ENCODE measurements around the gene ATG16L1. TPM values are rescaled to one million over a fixed set of nuclear protein-coding genes. Genes with fewer than 3 reads are reported as not detected.

Gene ATG16L1
- total RNA-seq, 4 donors from 2014 or later = 46.4 to 125 (median 58.4) TPM

DNA sequence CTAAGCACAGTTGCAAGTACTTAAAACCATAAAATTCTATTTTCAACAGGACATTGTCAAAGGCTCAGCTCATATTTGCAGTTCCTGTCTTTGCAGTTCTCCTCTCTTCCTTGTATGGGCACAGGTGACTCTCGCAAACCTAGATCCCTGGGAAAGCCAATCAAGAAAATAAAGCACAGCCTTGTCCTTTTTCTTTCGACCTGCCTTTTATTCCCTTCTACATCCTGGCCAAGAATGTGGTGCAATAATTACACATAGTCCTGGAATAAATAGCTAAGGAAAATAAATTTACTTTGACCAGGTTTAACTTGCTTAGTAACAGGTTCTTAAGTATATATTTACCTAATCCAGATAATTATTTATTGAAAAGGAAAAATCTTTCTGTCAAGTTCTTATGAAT, 20.2 kb downstream of the ATG16L1 start:
- Histone ChIP-seq H3K9me3 (no peaks in the 10 kb centered on the region), H3K4me1 (no peaks in the 10 kb centered on the region), H3K36me3 (peaks cover 0 to 98% (median 0%) of the 10 kb centered on the region in 3 donors), H3K4me3 (no peak overlapping the region), H3K27ac (peak overlapping the region in 2 of 4 donors; percentile 60 to 79), H3K27me3 (no peaks in the 10 kb centered on the region)
- no peak for DNase-seq
- TF ChIP-seq CTCF (IDR thresholded peaks at IDR 0.05) (no peak), POLR2A (IDR thresholded peaks at IDR 0.05) (no peak)

GRCh38 chr2:233273120-233273519, 21.6 kb downstream of the ATG16L1 start:
- peak in 1 of 3 donors; percentile 8 for DNase-seq
- H3K27ac ChIP-seq = no peak overlapping the region
- no peak overlapping the region for H3K4me3 ChIP-seq
- H3K9me3 ChIP-seq = no peaks in the 10 kb centered on the region
- H3K27me3 ChIP-seq = no peaks in the 10 kb centered on the region
- TF ChIP-seq POLR2A (IDR thresholded peaks at IDR 0.05) (no peak), CTCF (IDR thresholded peaks at IDR 0.05) (no peak)
- peaks cover 0 to 98% (median 0%) of the 10 kb centered on the region in 3 donors for H3K36me3 ChIP-seq
- no peaks in the 10 kb centered on the region for H3K4me1 ChIP-seq

- no peak for DNase-seq
- Histone ChIP-seq H3K27ac (no peak overlapping the region), H3K27me3 (no peaks in the 10 kb centered on the region), H3K9me3 (no peaks in the 10 kb centered on the region), H3K36me3 (peaks cover 0 to 100% (median 0%) of the 10 kb centered on the region in 3 donors), H3K4me1 (peaks cover 0 to 5% (median 0%) of the 10 kb centered on the region in 4 donors), H3K4me3 (no peak overlapping the region)
- TF ChIP-seq CTCF (IDR thresholded peaks at IDR 0.05) (no peak), POLR2A (IDR thresholded peaks at IDR 0.05) (no peak)
These were observed 23.8 kb downstream of the ATG16L1 start for GRCh38 chr2:233275223-233275622.

- H3K27ac ChIP-seq = no peak overlapping the region
- DNase-seq = no peak
- TF ChIP-seq POLR2A (IDR thresholded peaks at IDR 0.05) (no peak), CTCF (IDR thresholded peaks at IDR 0.05) (no peak)
- no peak overlapping the region for H3K4me3 ChIP-seq
- H3K4me1 ChIP-seq = peaks cover 0 to 18% (median 0%) of the 10 kb centered on the region in 4 donors
- H3K36me3 ChIP-seq = peaks cover 0 to 96% (median 0%) of the 10 kb centered on the region in 3 donors
- H3K27me3 ChIP-seq = no peaks in the 10 kb centered on the region
- no peaks in the 10 kb centered on the region for H3K9me3 ChIP-seq
These were observed 27.4 kb downstream of the ATG16L1 start for GRCh38 chr2:233278921-233279320.

DNA sequence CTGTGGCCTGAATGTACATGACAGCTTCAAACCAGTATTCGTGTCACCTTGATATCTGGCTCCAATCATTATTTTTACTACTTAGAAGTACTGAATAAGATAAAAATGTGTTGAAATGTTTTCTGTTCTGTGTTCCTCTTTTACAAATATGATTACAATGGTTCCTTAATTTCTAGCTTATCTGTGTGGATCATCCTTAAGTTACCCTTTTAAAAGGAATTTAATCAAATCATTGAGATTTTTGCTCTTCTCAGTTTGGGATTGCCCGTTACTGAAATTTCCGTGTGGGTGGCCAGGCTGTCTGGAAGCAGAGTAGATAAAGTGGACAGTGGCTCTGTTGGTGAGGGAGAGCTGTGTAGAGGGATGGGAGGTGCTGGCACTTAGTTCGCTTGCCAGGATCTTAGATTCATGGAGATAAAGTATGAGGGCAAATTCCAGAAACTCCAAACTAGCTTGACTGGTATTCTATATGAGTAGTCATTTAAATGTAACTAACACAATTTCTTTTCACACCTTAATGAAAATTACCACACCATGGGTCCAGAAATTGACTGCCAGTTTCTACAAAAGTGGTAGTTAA, 28.7 kb downstream of the ATG16L1 start:
- H3K27ac ChIP-seq = peak overlapping the region in 1 of 4 donors; percentile 9

More for the DNA sequence above, 28.7 kb downstream of the ATG16L1 start:
- Histone ChIP-seq H3K27me3 (no peaks in the 10 kb centered on the region), H3K4me3 (no peak overlapping the region), H3K9me3 (no peaks in the 10 kb centered on the region), H3K36me3 (peaks cover 0 to 96% (median 0%) of the 10 kb centered on the region in 3 donors), H3K4me1 (peaks cover 0 to 18% (median 0%) of the 10 kb centered on the region in 4 donors)
- TF ChIP-seq CTCF (IDR thresholded peaks at IDR 0.05) = no peak
- TF ChIP-seq POLR2A (IDR thresholded peaks at IDR 0.05) = no peak
- DNase-seq = peak in 1 of 3 donors; percentile 43
